Measurements from ENCODE around the gene ABHD5.

ABHD5 gene

GRCh38 chr3:43726521-43726920 lies 35.8 kb downstream of the ABHD5 start:
- DNase-seq, result no peak

GRCh38 chr3:43727930-43728329 lies 37.2 kb downstream of the ABHD5 start:
- DNase-seq, result no peak

GRCh38 chr3:43728476-43728875 lies 37.7 kb downstream of the ABHD5 start:
- no peak for DNase-seq

GRCh38 chr3:43728947-43729346 lies 38.2 kb downstream of the ABHD5 start:
- no peak for DNase-seq

GRCh38 chr3:43729707-43730414 lies 39.1 kb downstream of the ABHD5 start:
- DNase-seq, result no peak

- DNase-seq, result no peak
Observed at GRCh38 chr3:43732747-43733425, 42.1 kb downstream of the ABHD5 start.

- no peak for DNase-seq
Observed at GRCh38 chr3:43733459-43734384, 43.0 kb downstream of the ABHD5 start.

GRCh38 chr3:43734685-43735084 lies 43.9 kb downstream of the ABHD5 start:
- DNase-seq, result no peak

- DNase-seq, result no peak
Observed at GRCh38 chr3:43735618-43736017, 44.9 kb downstream of the ABHD5 start.

GRCh38 chr3:43736558-43737440 lies 46.1 kb downstream of the ABHD5 start:
- no peak for DNase-seq

GRCh38 chr3:43738305-43738704 lies 47.6 kb downstream of the ABHD5 start:
- DNase-seq, result no peak

- DNase-seq, result no peak
Observed at GRCh38 chr3:43742920-43743319, 52.2 kb downstream of the ABHD5 start.

- no peak for DNase-seq
Observed at GRCh38 chr3:43747641-43748040, 56.9 kb downstream of the ABHD5 start.

- DNase-seq, result peak; percentile 44
Observed at GRCh38 chr3:43748179-43748578, 57.4 kb downstream of the ABHD5 start.

- no peak for DNase-seq
Observed at GRCh38 chr3:43748645-43749044, 57.9 kb downstream of the ABHD5 start.

GRCh38 chr3:43752905-43753304 lies 62.2 kb downstream of the ABHD5 start:
- DNase-seq, result no peak

GRCh38 chr3:43753741-43754715 lies 63.3 kb downstream of the ABHD5 start:
- no peak for DNase-seq

GRCh38 chr3:43755516-43756200 lies 64.9 kb downstream of the ABHD5 start:
- DNase-seq, result no peak

- no peak for DNase-seq
Observed at GRCh38 chr3:43757666-43758321, 67.1 kb downstream of the ABHD5 start.
